Measurements from ENCODE around the gene MAML2.
A peak's percentile ranks its signal among the peaks of the same experiment; 100 is the strongest.

Gene MAML2

DNA sequence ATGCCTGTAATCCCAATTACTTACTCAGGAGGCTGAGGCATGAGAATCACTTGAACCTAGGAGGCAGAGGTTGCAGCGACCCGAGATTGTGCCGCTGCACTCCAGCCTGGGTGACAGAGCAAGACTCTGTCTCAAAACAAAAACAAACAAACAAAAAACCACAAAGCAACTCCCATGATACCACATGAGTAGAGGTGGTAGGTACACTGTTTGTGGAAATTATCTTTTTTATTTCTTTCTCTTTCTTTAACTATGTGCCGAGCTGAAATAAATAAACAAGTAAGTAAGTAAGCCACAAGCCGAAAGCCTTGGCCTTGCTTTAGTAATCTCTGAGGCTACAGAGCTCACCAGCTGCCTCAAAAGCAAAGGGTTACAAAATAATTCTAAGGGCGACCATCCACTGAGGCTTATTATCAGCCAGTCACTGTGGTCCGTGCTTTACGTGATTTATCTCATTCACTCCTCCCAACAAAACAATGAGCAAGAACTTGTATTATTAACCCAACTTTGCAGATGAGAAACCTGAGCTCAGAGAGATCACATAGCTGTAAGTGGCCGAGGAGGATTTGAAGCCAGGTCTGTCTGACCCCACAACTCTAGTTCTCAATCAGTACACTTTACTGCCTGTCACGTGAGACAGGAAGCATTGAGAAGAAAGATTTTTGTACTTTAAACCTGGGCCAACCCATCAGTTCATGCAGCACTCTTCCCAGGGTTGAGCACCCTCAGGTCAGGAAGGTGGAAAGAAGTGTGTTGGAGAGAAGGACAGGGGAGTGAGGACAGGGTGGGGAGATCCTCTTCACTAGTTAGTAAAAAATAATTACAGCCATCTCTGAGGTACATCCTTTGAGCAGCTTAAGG is 349.3 kb downstream of the MAML2 start:
- H3K4me3 ChIP-seq (ENCODE audit: low read depth, low read length) = no peak overlapping the region
- in situ Hi-C loops (cut with HindIII; ENCODE audit: low sequenced_read_pairs) = no loop called here
- no peak for DNase-seq (ENCODE audit: low read depth, low spot score)
- TF ChIP-seq, protein P1, sequence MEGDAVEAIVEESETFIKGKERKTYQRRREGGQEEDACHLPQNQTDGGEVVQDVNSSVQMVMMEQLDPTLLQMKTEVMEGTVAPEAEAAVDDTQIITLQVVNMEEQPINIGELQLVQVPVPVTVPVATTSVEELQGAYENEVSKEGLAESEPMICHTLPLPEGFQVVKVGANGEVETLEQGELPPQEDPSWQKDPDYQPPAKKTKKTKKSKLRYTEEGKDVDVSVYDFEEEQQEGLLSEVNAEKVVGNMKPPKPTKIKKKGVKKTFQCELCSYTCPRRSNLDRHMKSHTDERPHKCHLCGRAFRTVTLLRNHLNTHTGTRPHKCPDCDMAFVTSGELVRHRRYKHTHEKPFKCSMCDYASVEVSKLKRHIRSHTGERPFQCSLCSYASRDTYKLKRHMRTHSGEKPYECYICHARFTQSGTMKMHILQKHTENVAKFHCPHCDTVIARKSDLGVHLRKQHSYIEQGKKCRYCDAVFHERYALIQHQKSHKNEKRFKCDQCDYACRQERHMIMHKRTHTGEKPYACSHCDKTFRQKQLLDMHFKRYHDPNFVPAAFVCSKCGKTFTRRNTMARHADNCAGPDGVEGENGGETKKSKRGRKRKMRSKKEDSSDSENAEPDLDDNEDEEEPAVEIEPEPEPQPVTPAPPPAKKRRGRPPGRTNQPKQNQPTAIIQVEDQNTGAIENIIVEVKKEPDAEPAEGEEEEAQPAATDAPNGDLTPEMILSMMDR (IDR thresholded peaks at IDR 0.05; ENCODE audit: low read depth, low read length) = no peak

DNA sequence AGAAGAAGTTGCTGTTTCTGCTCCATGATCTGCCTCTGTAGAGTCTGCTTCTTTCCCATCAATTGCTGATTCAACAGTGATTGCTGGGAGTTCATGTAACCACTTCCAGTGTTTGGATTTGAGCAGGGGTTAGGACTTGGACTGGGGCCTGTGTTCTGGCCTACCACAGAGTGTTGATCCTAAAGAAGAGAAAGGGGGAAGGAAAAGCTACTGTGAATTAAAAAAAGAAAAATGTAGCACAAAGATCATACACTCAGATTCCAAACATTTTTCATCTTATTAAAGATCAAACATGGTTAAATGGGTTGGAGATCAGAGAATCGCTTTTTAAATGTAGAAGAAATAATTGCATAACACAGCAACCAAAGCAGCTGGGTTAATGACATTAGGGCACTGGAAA is 351.4 kb downstream of the MAML2 start:
- TF ChIP-seq, protein P1 (IDR thresholded peaks at IDR 0.05; ENCODE audit: low read depth, low read length) = no peak
- in situ Hi-C loops (cut with HindIII; ENCODE audit: low sequenced_read_pairs) = no loop called here
- peak; percentile 67 for DNase-seq (ENCODE audit: low read depth, low spot score)
- H3K4me3 ChIP-seq (ENCODE audit: low read depth, low read length) = no peak overlapping the region

DNA sequence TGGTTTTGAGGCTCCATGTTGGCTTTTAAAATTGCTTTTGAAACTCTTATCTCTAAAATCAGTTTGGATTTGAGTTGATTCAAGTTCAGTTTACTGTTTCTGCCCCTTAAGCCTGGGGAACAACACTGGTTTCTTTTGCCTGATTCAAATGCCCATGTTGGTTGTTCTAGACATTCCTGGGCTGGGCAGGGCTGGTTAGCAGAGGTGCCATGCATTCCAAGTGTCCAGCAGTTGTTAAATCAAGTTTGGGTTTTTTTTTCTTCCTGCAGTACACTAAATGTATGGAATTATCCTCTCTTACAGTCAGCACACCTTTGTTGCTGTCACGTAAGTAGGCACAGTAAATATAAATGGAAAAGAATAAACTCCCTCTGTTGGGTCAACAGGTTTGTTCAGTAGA is 351.9 kb downstream of the MAML2 start:
- DNase-seq (ENCODE audit: low read depth, low spot score) = peak; percentile 33
- TF ChIP-seq, protein P1 (IDR thresholded peaks at IDR 0.05; ENCODE audit: low read depth, low read length) = no peak
- no peak overlapping the region for H3K4me3 ChIP-seq (ENCODE audit: low read depth, low read length)
- in situ Hi-C loops (cut with HindIII; ENCODE audit: low sequenced_read_pairs) = no loop called here

DNA sequence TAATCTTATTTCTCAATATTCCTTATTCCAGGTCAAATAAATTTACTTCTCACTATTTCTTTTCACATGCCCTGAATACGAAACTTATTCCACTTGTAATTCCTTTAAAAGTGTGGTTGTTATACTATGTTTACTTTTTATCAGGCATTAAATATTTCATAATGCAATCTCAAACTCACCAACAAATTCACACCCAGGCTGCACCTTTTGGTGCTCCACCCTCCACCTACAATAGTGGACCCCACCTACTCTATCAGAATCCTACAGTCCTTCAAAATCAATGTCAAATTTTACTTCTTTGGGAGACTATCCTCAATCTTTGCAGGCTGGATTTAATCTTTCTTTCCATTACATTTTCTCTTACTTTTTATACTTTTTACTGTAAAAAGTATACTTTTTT is 353.2 kb downstream of the MAML2 start:
- no peak overlapping the region for H3K4me3 ChIP-seq (ENCODE audit: low read depth, low read length)
- DNase-seq (ENCODE audit: low read depth, low spot score) = no peak
- TF ChIP-seq, protein P1 (IDR thresholded peaks at IDR 0.05; ENCODE audit: low read depth, low read length) = no peak
- in situ Hi-C loops (cut with HindIII; ENCODE audit: low sequenced_read_pairs) = no loop called here

DNA sequence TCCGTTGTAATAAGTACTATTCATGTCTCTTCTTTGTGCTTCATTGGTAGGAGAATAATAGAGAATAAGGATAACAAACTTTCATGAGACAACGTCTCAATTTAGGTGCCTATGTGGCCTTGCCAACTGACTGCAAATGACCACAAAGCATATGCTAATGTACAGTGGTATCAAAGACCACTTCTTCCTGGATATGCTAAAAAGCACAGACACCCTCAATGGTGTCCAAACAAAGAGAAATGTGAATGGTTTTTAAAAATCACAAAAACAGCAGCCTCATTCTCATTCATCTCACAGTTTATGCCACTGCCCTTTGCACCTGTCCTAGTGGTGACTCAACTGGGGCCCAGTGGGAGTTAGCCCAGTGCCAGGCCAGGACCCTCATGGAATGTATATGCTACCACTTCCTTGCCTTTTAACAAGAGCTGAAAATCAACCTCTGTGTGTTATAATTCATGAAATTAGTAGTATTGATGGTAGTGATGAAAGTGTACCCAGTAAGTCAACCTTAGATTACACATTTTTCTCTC is 353.9 kb downstream of the MAML2 start:
- DNase-seq (ENCODE audit: low read depth, low spot score) = no peak
- in situ Hi-C loops (cut with HindIII; ENCODE audit: low sequenced_read_pairs) = no loop called here
- TF ChIP-seq, protein P1 (IDR thresholded peaks at IDR 0.05; ENCODE audit: low read depth, low read length) = no peak
- no peak overlapping the region for H3K4me3 ChIP-seq (ENCODE audit: low read depth, low read length)

DNA sequence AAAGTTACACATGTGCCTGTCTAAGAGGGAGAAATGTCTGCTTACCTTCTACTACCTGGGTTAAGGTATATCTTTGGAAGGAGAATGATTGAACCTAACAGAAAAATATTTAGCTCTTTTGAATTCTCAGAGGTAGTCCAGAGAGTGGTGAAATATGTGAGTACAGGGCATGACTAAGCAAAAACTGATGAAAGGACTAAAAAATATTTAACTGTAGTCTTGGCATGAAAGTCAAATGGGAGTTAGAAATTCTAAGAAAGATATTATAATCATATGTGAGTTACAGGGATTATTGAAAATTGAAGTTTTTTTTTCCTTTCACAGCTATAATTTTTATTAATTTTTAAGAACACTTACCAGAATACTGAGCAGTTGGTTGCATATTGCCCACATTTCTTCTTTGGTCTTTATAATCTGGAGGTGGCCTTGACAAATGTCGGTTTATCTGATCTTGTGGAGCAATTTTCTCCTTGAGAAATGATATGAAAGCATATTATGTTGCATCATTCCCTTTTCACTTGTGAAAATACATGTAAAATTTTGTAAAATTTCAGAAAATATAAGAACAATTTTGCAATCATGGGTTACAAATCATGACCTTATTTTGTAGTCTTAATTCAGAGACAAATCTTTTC is 357.7 kb downstream of the MAML2 start:
- in situ Hi-C loops (cut with HindIII; ENCODE audit: low sequenced_read_pairs) = no loop called here
- DNase-seq (ENCODE audit: low read depth, low spot score) = peak; percentile 31
- TF ChIP-seq, protein P1 (IDR thresholded peaks at IDR 0.05; ENCODE audit: low read depth, low read length) = no peak
- H3K4me3 ChIP-seq (ENCODE audit: low read depth, low read length) = no peak overlapping the region

Data from astrocyte of the spinal cord (primary cell).